ENCODE data around the gene ARSI.
A peak's percentile ranks its signal among the peaks of the same experiment; 100 is the strongest.

ARSI gene

DNA sequence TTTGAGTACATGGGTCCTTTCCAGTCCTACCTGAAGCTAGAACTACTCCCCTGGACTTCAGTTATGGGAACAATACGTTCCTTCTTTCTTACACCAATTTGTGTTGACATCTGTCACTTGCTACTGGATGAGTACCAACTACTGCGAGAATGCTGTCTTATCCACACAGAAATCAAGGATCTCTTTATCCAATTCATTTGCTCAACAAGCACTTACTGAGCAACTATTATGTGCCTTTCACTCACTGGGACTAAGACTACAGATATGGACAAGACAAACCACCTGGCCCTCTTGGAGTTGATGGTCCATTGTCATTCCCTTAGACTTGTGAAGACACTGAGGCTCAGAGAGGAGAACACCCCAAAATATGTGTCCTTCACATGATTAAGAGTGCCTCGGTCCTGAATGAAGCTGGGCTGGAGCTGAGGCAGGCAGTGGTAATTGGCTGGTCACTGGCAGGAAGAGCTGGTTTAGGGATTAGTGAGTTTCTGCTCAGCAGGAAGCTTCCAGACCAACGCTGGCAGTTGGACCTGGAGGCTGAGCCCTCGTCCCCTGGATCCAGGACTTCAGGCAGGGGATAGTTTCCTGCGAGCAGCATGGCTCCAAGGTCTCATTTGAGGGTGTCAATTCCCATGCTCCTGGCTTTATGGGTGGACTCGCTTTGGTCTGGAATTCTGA, 8.4 kb upstream of the ARSI start (continued):
- TF ChIP-seq, protein P1, sequence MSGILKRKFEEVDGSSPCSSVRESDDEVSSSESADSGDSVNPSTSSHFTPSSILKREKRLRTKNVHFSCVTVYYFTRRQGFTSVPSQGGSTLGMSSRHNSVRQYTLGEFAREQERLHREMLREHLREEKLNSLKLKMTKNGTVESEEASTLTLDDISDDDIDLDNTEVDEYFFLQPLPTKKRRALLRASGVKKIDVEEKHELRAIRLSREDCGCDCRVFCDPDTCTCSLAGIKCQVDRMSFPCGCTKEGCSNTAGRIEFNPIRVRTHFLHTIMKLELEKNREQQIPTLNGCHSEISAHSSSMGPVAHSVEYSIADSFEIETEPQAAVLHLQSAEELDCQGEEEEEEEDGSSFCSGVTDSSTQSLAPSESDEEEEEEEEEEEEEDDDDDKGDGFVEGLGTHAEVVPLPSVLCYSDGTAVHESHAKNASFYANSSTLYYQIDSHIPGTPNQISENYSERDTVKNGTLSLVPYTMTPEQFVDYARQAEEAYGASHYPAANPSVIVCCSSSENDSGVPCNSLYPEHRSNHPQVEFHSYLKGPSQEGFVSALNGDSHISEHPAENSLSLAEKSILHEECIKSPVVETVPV (CRISPR knock-in tag; IDR thresholded peaks at IDR 0.05), result no peak
- TF ChIP-seq PPARA (CRISPR knock-in tag; IDR thresholded peaks at IDR 0.05; ENCODE audit: borderline replicate concordance), result no peak
- TF ChIP-seq ESRRG (CRISPR knock-in tag; IDR thresholded peaks at IDR 0.05), result no peak
- no peak for TF ChIP-seq ZFP30 (CRISPR knock-in tag; IDR thresholded peaks at IDR 0.05)
- TF ChIP-seq, protein P2, sequence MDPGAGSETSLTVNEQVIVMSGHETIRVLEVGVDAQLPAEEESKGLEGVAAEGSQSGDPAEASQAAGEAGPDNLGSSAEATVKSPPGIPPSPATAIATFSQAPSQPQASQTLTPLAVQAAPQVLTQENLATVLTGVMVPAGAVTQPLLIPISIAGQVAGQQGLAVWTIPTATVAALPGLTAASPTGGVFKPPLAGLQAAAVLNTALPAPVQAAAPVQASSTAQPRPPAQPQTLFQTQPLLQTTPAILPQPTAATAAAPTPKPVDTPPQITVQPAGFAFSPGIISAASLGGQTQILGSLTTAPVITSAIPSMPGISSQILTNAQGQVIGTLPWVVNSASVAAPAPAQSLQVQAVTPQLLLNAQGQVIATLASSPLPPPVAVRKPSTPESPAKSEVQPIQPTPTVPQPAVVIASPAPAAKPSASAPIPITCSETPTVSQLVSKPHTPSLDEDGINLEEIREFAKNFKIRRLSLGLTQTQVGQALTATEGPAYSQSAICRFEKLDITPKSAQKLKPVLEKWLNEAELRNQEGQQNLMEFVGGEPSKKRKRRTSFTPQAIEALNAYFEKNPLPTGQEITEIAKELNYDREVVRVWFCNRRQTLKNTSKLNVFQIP (CRISPR knock-in tag; IDR thresholded peaks at IDR 0.05; ENCODE audit: borderline replicate concordance, low read depth), result no peak
- no peak for TF ChIP-seq BACH2 (CRISPR knock-in tag; IDR thresholded peaks at IDR 0.05; ENCODE audit: borderline replicate concordance)

DNA sequence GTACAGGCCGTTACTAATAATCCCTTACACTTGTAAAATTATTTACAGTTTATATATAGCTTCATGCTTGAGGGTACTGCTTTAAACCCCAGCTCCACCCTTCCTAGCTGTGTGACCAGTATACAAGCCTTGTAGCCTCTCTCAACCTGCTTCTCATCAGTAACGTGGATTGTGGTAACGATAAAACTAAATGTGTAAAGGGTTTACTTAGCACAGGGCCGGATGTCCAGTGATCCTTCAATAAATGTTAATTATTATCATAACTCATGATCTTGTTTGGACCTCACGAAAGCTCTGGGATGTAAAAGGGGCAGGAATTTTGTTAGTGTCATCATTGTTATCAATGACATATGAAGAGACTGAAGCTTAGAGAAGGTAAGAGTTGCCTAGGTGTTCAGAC, 7.5 kb upstream of the ARSI start:
- no peak for ATAC-seq
- TF ChIP-seq PPARA (CRISPR knock-in tag; IDR thresholded peaks at IDR 0.05; ENCODE audit: borderline replicate concordance) (no peak), GLIS3 (CRISPR knock-in tag; IDR thresholded peaks at IDR 0.05) (no peak)
- TF ChIP-seq, protein P1 (CRISPR knock-in tag; IDR thresholded peaks at IDR 0.05), result no peak

DNA sequence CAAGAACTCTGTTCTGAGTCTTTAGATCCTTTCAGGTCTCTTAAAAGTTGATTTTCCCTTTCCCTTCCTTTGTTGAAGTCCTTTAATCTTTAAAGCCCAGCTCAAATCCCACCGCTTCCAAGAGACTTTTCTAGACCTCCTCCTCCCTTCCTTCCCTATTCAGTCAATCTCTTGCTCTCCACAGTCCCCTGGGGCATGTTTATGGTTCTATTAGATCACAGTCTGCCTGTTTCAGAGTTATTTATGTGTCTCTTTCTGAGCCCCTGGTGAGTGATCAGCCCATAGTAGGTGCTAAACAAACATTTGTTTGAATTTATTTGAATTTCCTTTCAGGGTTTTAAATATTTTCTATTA, 7.2 kb upstream of the ARSI start:
- TF ChIP-seq ISL1 (CRISPR knock-in tag; IDR thresholded peaks at IDR 0.05) (no peak), TCF4 (CRISPR knock-in tag; IDR thresholded peaks at IDR 0.05; ENCODE audit: borderline replicate concordance) (no peak), SNAI2 (CRISPR knock-in tag; IDR thresholded peaks at IDR 0.05) (no peak), ZNF565 (CRISPR knock-in tag; conservative IDR thresholded peaks at IDR 0.05; ENCODE audit: low read depth) (no peak), ESRRG (CRISPR knock-in tag; IDR thresholded peaks at IDR 0.05) (no peak), ZFP3 (CRISPR knock-in tag; IDR thresholded peaks at IDR 0.05) (no peak)
- TF ChIP-seq, protein P3, sequence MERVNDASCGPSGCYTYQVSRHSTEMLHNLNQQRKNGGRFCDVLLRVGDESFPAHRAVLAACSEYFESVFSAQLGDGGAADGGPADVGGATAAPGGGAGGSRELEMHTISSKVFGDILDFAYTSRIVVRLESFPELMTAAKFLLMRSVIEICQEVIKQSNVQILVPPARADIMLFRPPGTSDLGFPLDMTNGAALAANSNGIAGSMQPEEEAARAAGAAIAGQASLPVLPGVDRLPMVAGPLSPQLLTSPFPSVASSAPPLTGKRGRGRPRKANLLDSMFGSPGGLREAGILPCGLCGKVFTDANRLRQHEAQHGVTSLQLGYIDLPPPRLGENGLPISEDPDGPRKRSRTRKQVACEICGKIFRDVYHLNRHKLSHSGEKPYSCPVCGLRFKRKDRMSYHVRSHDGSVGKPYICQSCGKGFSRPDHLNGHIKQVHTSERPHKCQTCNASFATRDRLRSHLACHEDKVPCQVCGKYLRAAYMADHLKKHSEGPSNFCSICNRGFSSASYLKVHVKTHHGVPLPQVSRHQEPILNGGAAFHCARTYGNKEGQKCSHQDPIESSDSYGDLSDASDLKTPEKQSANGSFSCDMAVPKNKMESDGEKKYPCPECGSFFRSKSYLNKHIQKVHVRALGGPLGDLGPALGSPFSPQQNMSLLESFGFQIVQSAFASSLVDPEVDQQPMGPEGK (CRISPR knock-in tag; IDR thresholded peaks at IDR 0.05; ENCODE audit: borderline replicate concordance), result no peak
- TF ChIP-seq, protein P1 (CRISPR knock-in tag; IDR thresholded peaks at IDR 0.05), result no peak
- no peak for ATAC-seq

DNA sequence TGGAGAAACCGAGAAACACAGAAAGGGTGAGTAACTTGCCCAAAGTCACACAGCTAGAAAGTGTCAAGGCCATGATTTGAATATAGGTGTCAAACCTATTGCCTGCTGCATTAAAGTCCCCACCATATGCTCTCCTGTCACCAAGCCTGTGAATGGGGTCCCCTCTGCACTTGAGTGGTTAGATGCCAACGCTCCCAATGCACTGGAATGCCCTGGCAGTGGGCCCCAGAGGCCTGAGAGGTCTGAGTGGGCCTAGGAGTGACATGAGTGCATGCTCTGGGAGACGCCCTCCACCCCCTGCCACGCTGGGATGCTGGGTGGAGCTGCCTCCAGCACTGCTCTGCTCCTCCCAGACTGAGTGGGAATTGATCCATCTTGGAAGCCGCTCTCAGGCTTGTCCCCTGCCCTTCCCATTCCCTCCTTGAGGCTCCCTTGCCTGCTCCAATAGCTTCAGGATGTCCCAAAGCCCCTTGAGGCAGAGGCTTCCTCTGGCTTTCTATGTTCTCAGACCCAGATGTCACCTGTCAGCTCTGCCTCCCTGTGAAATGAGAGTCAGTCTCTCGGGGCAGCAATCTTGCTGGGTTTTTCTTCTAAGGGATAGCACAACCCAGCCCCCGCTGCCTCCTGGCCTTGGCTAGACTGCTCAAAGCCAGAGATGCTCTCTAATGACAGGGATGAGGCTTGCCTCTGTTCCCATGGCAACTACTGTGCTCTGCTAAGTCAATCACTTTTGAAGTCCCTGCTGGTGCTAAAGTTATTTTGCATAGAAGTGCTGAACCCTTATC, 6.6 kb upstream of the ARSI start:
- peak; percentile 41; the same call in 2 of the 3 replicates for ATAC-seq
- TF ChIP-seq TOX (CRISPR knock-in tag; IDR thresholded peaks at IDR 0.05; ENCODE audit: borderline replicate concordance) (no peak), ZNF8 (CRISPR knock-in tag; IDR thresholded peaks at IDR 0.05) (no peak), BACH2 (CRISPR knock-in tag; IDR thresholded peaks at IDR 0.05; ENCODE audit: borderline replicate concordance) (no peak), ESRRG (CRISPR knock-in tag; IDR thresholded peaks at IDR 0.05) (no peak), ZFP30 (CRISPR knock-in tag; IDR thresholded peaks at IDR 0.05) (no peak), OSR1 (CRISPR knock-in tag; IDR thresholded peaks at IDR 0.05) (no peak), ZNF565 (CRISPR knock-in tag; conservative IDR thresholded peaks at IDR 0.05; ENCODE audit: low read depth) (no peak), GLIS3 (CRISPR knock-in tag; IDR thresholded peaks at IDR 0.05) (no peak), ISL1 (CRISPR knock-in tag; IDR thresholded peaks at IDR 0.05) (no peak)
- TF ChIP-seq, protein P4, sequence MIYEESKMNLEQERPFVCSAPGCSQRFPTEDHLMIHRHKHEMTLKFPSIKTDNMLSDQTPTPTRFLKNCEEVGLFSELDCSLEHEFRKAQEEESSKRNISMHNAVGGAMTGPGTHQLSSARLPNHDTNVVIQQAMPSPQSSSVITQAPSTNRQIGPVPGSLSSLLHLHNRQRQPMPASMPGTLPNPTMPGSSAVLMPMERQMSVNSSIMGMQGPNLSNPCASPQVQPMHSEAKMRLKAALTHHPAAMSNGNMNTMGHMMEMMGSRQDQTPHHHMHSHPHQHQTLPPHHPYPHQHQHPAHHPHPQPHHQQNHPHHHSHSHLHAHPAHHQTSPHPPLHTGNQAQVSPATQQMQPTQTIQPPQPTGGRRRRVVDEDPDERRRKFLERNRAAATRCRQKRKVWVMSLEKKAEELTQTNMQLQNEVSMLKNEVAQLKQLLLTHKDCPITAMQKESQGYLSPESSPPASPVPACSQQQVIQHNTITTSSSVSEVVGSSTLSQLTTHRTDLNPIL (CRISPR knock-in tag; IDR thresholded peaks at IDR 0.05; ENCODE audit: low read depth), result no peak
- TF ChIP-seq, protein P5, sequence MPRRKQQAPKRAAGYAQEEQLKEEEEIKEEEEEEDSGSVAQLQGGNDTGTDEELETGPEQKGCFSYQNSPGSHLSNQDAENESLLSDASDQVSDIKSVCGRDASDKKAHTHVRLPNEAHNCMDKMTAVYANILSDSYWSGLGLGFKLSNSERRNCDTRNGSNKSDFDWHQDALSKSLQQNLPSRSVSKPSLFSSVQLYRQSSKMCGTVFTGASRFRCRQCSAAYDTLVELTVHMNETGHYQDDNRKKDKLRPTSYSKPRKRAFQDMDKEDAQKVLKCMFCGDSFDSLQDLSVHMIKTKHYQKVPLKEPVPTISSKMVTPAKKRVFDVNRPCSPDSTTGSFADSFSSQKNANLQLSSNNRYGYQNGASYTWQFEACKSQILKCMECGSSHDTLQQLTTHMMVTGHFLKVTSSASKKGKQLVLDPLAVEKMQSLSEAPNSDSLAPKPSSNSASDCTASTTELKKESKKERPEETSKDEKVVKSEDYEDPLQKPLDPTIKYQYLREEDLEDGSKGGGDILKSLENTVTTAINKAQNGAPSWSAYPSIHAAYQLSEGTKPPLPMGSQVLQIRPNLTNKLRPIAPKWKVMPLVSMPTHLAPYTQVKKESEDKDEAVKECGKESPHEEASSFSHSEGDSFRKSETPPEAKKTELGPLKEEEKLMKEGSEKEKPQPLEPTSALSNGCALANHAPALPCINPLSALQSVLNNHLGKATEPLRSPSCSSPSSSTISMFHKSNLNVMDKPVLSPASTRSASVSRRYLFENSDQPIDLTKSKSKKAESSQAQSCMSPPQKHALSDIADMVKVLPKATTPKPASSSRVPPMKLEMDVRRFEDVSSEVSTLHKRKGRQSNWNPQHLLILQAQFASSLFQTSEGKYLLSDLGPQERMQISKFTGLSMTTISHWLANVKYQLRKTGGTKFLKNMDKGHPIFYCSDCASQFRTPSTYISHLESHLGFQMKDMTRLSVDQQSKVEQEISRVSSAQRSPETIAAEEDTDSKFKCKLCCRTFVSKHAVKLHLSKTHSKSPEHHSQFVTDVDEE (CRISPR knock-in tag; IDR thresholded peaks at IDR 0.05), result no peak
